Measurements from ENCODE around the gene SERPINF2.
"Not testable (repeated sequence)": the region's sequence is repeated elsewhere in the genome, so short reads cannot be mapped to it uniquely, and the experiment has no call there.

SERPINF2 gene

GRCh38 chr17:1764705-1765104 is 22.0 kb downstream of the SERPINF2 start:
- DNase-seq = not testable (repeated sequence)

- DNase-seq = no peak
Observed at GRCh38 chr17:1765576-1765975, 22.9 kb downstream of the SERPINF2 start.

- no peak for DNase-seq
Observed at GRCh38 chr17:1766382-1767135, 23.9 kb downstream of the SERPINF2 start.

- DNase-seq = no peak
Observed at GRCh38 chr17:1767358-1767757, 24.7 kb downstream of the SERPINF2 start.

GRCh38 chr17:1769822-1770477 is 27.3 kb downstream of the SERPINF2 start:
- DNase-seq = no peak

GRCh38 chr17:1773000-1773695 is 30.5 kb downstream of the SERPINF2 start:
- DNase-seq = not testable (repeated sequence)

GRCh38 chr17:1773696-1774181 is 31.1 kb downstream of the SERPINF2 start:
- no peak for DNase-seq

GRCh38 chr17:1774390-1775176 is 31.9 kb downstream of the SERPINF2 start:
- DNase-seq = no peak

- DNase-seq = no peak
Observed at GRCh38 chr17:1776328-1776727, 33.7 kb downstream of the SERPINF2 start.

GRCh38 chr17:1776857-1777256 is 34.2 kb downstream of the SERPINF2 start:
- DNase-seq = no peak

GRCh38 chr17:1779571-1780131 is 37.0 kb downstream of the SERPINF2 start:
- DNase-seq = no peak

GRCh38 chr17:1782171-1782567 is 39.5 kb downstream of the SERPINF2 start:
- DNase-seq = no peak

GRCh38 chr17:1783271-1783670 is 40.6 kb downstream of the SERPINF2 start:
- DNase-seq = no peak

GRCh38 chr17:1783834-1784611 is 41.4 kb downstream of the SERPINF2 start:
- DNase-seq = no peak

GRCh38 chr17:1785930-1786329 is 43.3 kb downstream of the SERPINF2 start:
- no peak for DNase-seq

- DNase-seq = no peak
Observed at GRCh38 chr17:1786708-1787107, 44.0 kb downstream of the SERPINF2 start.

GRCh38 chr17:1787301-1787902 is 44.7 kb downstream of the SERPINF2 start:
- no peak for DNase-seq

GRCh38 chr17:1789936-1790335 is 47.3 kb downstream of the SERPINF2 start:
- no peak for DNase-seq

GRCh38 chr17:1792495-1793446 is 50.1 kb downstream of the SERPINF2 start:
- no peak for DNase-seq

- no peak for DNase-seq
Observed at GRCh38 chr17:1793447-1793806, 50.8 kb downstream of the SERPINF2 start.

Data from DMS153 (cell line).